ENCODE results near the gene IL1F10.

Gene IL1F10

GRCh38 chr2:113114996-113115395 lies 47.2 kb downstream of the IL1F10 start:
- TF ChIP-seq ZNF529 (tag by site-specific recombination; IDR thresholded peaks at IDR 0.05; ENCODE audit: insufficient replicate concordance) (no peak), ZNF623 (tag by site-specific recombination; IDR thresholded peaks at IDR 0.05) (no peak), ZNF350 (tag by site-specific recombination; IDR thresholded peaks at IDR 0.05) (no peak), PATZ1 (tag by site-specific recombination; IDR thresholded peaks at IDR 0.05) (no peak), ZNF473 (tag by site-specific recombination; IDR thresholded peaks at IDR 0.05) (no peak), ZIC2 (tag by site-specific recombination; IDR thresholded peaks at IDR 0.05) (no peak), OSR2 (tag by site-specific recombination; IDR thresholded peaks at IDR 0.05) (no peak), KLF17 (tag by site-specific recombination; IDR thresholded peaks at IDR 0.05) (no peak), ZNF366 (tag by site-specific recombination; conservative IDR thresholded peaks at IDR 0.05) (no peak), ZNF600 (tag by site-specific recombination; IDR thresholded peaks at IDR 0.05) (no peak), ZBTB8A (tag by site-specific recombination; IDR thresholded peaks at IDR 0.05) (no peak)
- CTCF ChIA-PET, result interaction anchor here (1.3 to 3.2 kb wide), 3 partner anchors 9 to 84 kb away, joined by 3 to 11 read pairs (median 4); no protein-coding TSS in a partner anchor
- POLR2A ChIA-PET, result no interaction called here

GRCh38 chr2:113116100-113116958 lies 48.6 kb downstream of the IL1F10 start:
- Histone ChIP-seq H3K4me1 (ENCODE audit: control insufficient read depth, insufficient read depth, low read length) (no peaks in the 10 kb centered on the region), H3K27ac (ENCODE audit: extremely low read depth, low read depth, low read length) (no peak overlapping the region), H3K36me3 (ENCODE audit: control insufficient read depth in 2 of 2, insufficient read depth in 1 of 2, low read length in 2 of 2) (no peaks in the 10 kb centered on the region), H3K4me3 (ENCODE audit: low read depth, low read length) (no peak overlapping the region), H3K9me3 (ENCODE audit: control insufficient read depth, insufficient read depth, low read depth, low read length) (no peaks in the 10 kb centered on the region)
- ChIA-PET CTCF (interaction anchor here (3.2 to 7.5 kb wide), 2 partner anchors 21 to 83 kb away, joined by 11 to 66 read pairs; no protein-coding TSS in a partner anchor), POLR2A (no interaction called here)
- TF ChIP-seq ZNF274 (IDR thresholded peaks at IDR 0.05; ENCODE audit: low read length) (no peak), ZNF274 (tag by site-specific recombination; IDR thresholded peaks at IDR 0.05; ENCODE audit: borderline replicate concordance) (no peak), ZNF548 (tag by site-specific recombination; IDR thresholded peaks at IDR 0.05) (no peak), TCF7L2 (IDR thresholded peaks at IDR 0.05; ENCODE audit: borderline replicate concordance, low read depth, low read length) (no peak), ZNF132 (tag by site-specific recombination; IDR thresholded peaks at IDR 0.05; ENCODE audit: borderline replicate concordance) (no peak), YY1 (tag by site-specific recombination; IDR thresholded peaks at IDR 0.05) (no peak), SP3 (tag by site-specific recombination; IDR thresholded peaks at IDR 0.05) (no peak), ZNF785 (tag by site-specific recombination; IDR thresholded peaks at IDR 0.05) (no peak), ZNF600 (tag by site-specific recombination; IDR thresholded peaks at IDR 0.05) (no peak), ZNF433 (tag by site-specific recombination; IDR thresholded peaks at IDR 0.05; ENCODE audit: low read depth) (no peak), EGR2 (tag by site-specific recombination; IDR thresholded peaks at IDR 0.05; ENCODE audit: low read depth) (no peak), ZSCAN18 (tag by site-specific recombination; IDR thresholded peaks at IDR 0.05) (no peak), ZNF629 (tag by site-specific recombination; IDR thresholded peaks at IDR 0.05) (no peak), ZNF341 (tag by site-specific recombination; IDR thresholded peaks at IDR 0.05; ENCODE audit: low read depth) (no peak), KLF10 (tag by site-specific recombination; IDR thresholded peaks at IDR 0.05) (no peak), MEIS1 (CRISPR knock-in tag; IDR thresholded peaks at IDR 0.05; ENCODE audit: borderline replicate concordance) (no peak)

More at GRCh38 chr2:113114996-113115395, 47.2 kb downstream of the IL1F10 start:
- Histone ChIP-seq H3K4me3 (ENCODE audit: low read depth, low read length) (no peak overlapping the region), H3K27ac (ENCODE audit: extremely low read depth, low read depth, low read length) (no peak overlapping the region), H3K36me3 (ENCODE audit: control insufficient read depth in 2 of 2, insufficient read depth in 1 of 2, low read length in 2 of 2) (no peaks in the 10 kb centered on the region), H3K9me3 (ENCODE audit: control insufficient read depth, insufficient read depth, low read depth, low read length) (no peaks in the 10 kb centered on the region), H3K4me1 (ENCODE audit: control insufficient read depth, insufficient read depth, low read length) (no peaks in the 10 kb centered on the region)
